BJ (cell line): ENCODE measurements around the gene PCBP4. TPM values are rescaled to one million over a fixed set of nuclear protein-coding genes. Genes with fewer than 3 reads are reported as not detected.
A peak's percentile ranks its signal among the peaks of the same experiment; 100 is the strongest.

Experiments
- CTCF ChIA-PET: fragments of 350-600 bp; formaldehyde crosslinking; extraction: SDS; loops from one replicate; lab custom pipeline; 2021; ENCODE audit warnings: antibody characterized with exemption, inconsistent platforms; lab: Yijun Ruan, JAX
- POLR2A ChIA-PET: fragments of 300-600 bp; sonication (Branson Sonifier 250); formaldehyde crosslinking; extraction: SDS; loops from one replicate; lab custom pipeline; 2021; ENCODE audit warnings: antibody characterized with exemption; lab: Charles Lee
- DNase-seq: peaks from one replicate; pipeline ENCODE4 v3.0.0-alpha.2; 2011; ENCODE audit warnings: low read depth
- H3K27me3 ChIP-seq: 2 replicates; pipeline ENCODE4 v1.6.0; 2011; ENCODE audit warnings: low read length; ENCODE audit not compliant: control insufficient read depth, insufficient read depth
- H3K36me3 ChIP-seq: 2 replicates; pipeline ENCODE4 v1.5.1; 2011; ENCODE audit warnings: low read length; ENCODE audit not compliant: control insufficient read depth, insufficient read depth
- H3K4me3 ChIP-seq: 2 replicates; pipeline ENCODE4 v1.5.1; 2011; ENCODE audit warnings: low read depth, mild to moderate bottlenecking, control low read depth, low read length
- CTCF ChIP-seq: IDR thresholded peaks from 2 replicates; pipeline ENCODE4 v1.5.1; 2011; ENCODE audit warnings: low read depth, mild to moderate bottlenecking, control low read depth, inconsistent platforms, low read length, moderate library complexity; ENCODE audit not compliant: insufficient read depth
- polyA plus RNA-seq: library from polyadenylated mRNA; depleted of rRNA; stranded (reverse); fragments of >200 nt; gene quantifications from 2 replicates; pipeline ENCODE4 v1.2.3, GENCODE V29; 2011

PCBP4 gene
- polyA plus RNA-seq, 1 experiment = 88.7 TPM

- TF ChIP-seq CTCF = peak; percentile 100
- H3K36me3 ChIP-seq = peaks cover 14% of the 10 kb centered on the region
- peak within 1 kb of the TSS; percentile 63 for H3K4me3 ChIP-seq
- H3K27me3 ChIP-seq = no peaks in the 10 kb centered on the region
- ChIA-PET CTCF (interaction anchor here (0.6 to 5.2 kb wide), 32 partner anchors 8 to 551 kb away, joined by 3 to 53 read pairs (median 5); partner anchors contain the start of genes ABHD14A, ABHD14B, ACY1 and GPR62), POLR2A (interaction anchor here (0.5 to 1.1 kb wide), 5 partner anchors 11 to 260 kb away, joined by 3 to 6 read pairs (median 3); partner anchors contain the start of gene RPL29)
- DNase-seq = peak; percentile 100
Observed at GRCh38 chr3:51941798-51942602, 25.3 kb downstream of the PCBP4 start, which contains the start of the genes PARP3 and RRP9. TSS of gene PARP3 (plus strand) at chr3:51942363. CDS start at chr3:51943356, 993 bp downstream. TSS of gene RRP9 (minus strand) at chr3:51941904. CDS start at chr3:51941867, 37 bp downstream.

- DNase-seq = no peak
- ChIA-PET CTCF (interaction anchor here (0.6 to 5.2 kb wide), 27 partner anchors 8 to 550 kb away, joined by 3 to 53 read pairs (median 5); partner anchors contain the start of genes ABHD14A, ABHD14B, ACY1 and GPR62), POLR2A (interaction anchor here (0.5 to 1.1 kb wide), 5 partner anchors 11 to 260 kb away, joined by 3 to 6 read pairs (median 3); partner anchors contain the start of gene RPL29)
- Histone ChIP-seq H3K27me3 (no peaks in the 10 kb centered on the region), H3K36me3 (peaks cover 20% of the 10 kb centered on the region), H3K4me3 (peak overlapping the region; percentile 63)
- TF ChIP-seq CTCF = no peak
Observed at GRCh38 chr3:51941463-51941797, 25.8 kb downstream of the PCBP4 start.

- CTCF ChIA-PET = interaction anchor here (0.6 to 5.2 kb wide), 26 partner anchors 8 to 550 kb away, joined by 3 to 53 read pairs (median 5); partner anchors contain the start of genes ABHD14A, ABHD14B, ACY1 and GPR62
- H3K27me3 ChIP-seq = no peaks in the 10 kb centered on the region
- no peak for TF ChIP-seq CTCF
- POLR2A ChIA-PET = interaction anchor here (0.5 to 1.1 kb wide), 5 partner anchors 12 to 261 kb away, joined by 3 to 6 read pairs (median 3); partner anchors contain the start of gene RPL29
- DNase-seq = no peak
- H3K36me3 ChIP-seq = peaks cover 22% of the 10 kb centered on the region
- peak overlapping the region; percentile 63 for H3K4me3 ChIP-seq
Observed at GRCh38 chr3:51940648-51941462, 26.4 kb downstream of the PCBP4 start.

GRCh38 chr3:51938780-51939425, 28.4 kb downstream of the PCBP4 start:
- ChIA-PET POLR2A (no interaction called here), CTCF (interaction anchor here (0.9 kb wide), 1 partner anchor 35 kb away, joined by 3 read pairs; the partner anchor contains the start of gene ABHD14B)
- DNase-seq = no peak
- no peak for TF ChIP-seq CTCF
- Histone ChIP-seq H3K4me3 (no peak overlapping the region), H3K27me3 (no peaks in the 10 kb centered on the region), H3K36me3 (peaks cover 30% of the 10 kb centered on the region)
